GM12878 (cell line): ENCODE results near the gene IL34. TPM values are rescaled to one million over a fixed set of nuclear protein-coding genes. Genes with fewer than 3 reads are reported as not detected.

Experiments
- ATAC-seq: fragments of 200-7000 bp; cut with Tn5 transposase; 3 replicates; pipeline ENCODE4 v1.9.1; 2020; ENCODE audit warnings: mild to moderate bottlenecking, moderate library complexity
- BruUV-seq: library from RNA; stranded (reverse); fragments of 400-500 nt; replicated peaks from 2 replicates; lab custom pipeline; 2021; lab: Mats Ljungman, UMichigan
- CTCF ChIA-PET: fragments of 300-600 bp; sonication (Branson Sonifier 250); formaldehyde crosslinking; extraction: SDS; loops from one replicate; lab custom pipeline; 2021; ENCODE audit warnings: inconsistent platforms; lab: Yijun Ruan, JAX
- POLR2A ChIA-PET: fragments of 350-600 bp; formaldehyde crosslinking; extraction: SDS; loops from one replicate; lab custom pipeline; 2021; ENCODE audit warnings: inconsistent platforms; lab: Charles Lee
- RAD21 ChIA-PET: fragments of 300-600 bp; sonication (Branson Sonifier 250); formaldehyde crosslinking; loops from one replicate; lab custom pipeline; 2023; ENCODE audit warnings: antibody characterized with exemption; ENCODE audit not compliant: unreplicated experiment; lab: Charles Lee
- SMC1A ChIA-PET: fragments of 300-600 bp; sonication (Branson Sonifier 250); formaldehyde crosslinking; loops from one replicate; lab custom pipeline; 2023; ENCODE audit not compliant: unreplicated experiment, uncharacterized antibody; lab: Charles Lee
- DNase-seq: peaks from one replicate; pipeline ENCODE4 v3.0.0-alpha.2; 2011; ENCODE audit warnings: low read depth, low spot score
- FAIRE-seq: peaks from 3 replicates; lab custom pipeline; 2011; peaks lifted over from hg19 to GRCh38; lab: Jason Lieb, UNC
- H2AFZ ChIP-seq: 2 replicates; pipeline ENCODE4 v1.6.0; 2011; ENCODE audit warnings: low read depth, low read length, control low read depth; ENCODE audit not compliant: control insufficient read depth
- H3K27ac ChIP-seq: 2 replicates; pipeline ENCODE4 v1.5.1; 2011; ENCODE audit warnings: control low read depth; ENCODE audit not compliant: control insufficient read depth, insufficient read depth
- H3K27me3 ChIP-seq, 2 experiments: replicated peaks in 1 of 2; 2 replicates each; pipeline versions ENCODE4 v1.6.0 to v1.6.1; 2011; ENCODE audit warnings: low read length in 1 of 2; ENCODE audit not compliant: control insufficient read depth in 2 of 2, insufficient read depth in 2 of 2
- H3K36me3 ChIP-seq, 2 experiments: 2 replicates each; pipeline ENCODE4 v1.5.1; 2011; ENCODE audit warnings: low read length in 1 of 2; ENCODE audit not compliant: control insufficient read depth in 2 of 2, insufficient read depth in 2 of 2
- H3K4me1 ChIP-seq: 2 replicates; pipeline ENCODE4 v1.6.1; 2011; ENCODE audit warnings: mild to moderate bottlenecking, low read length, moderate library complexity, mixed read lengths; ENCODE audit not compliant: control insufficient read depth, insufficient read depth
- H3K4me2 ChIP-seq: 2 replicates; pipeline ENCODE4 v1.6.0; 2011; ENCODE audit warnings: control low read depth; ENCODE audit not compliant: control insufficient read depth, insufficient read depth
- H3K4me3 ChIP-seq: fragments of 200-600 bp; sonication (generic); 2 replicates; pipeline ENCODE4 v1.5.1; 2016
- H3K79me2 ChIP-seq: 2 replicates; pipeline ENCODE4 v1.6.0; 2011; ENCODE audit warnings: low read length; ENCODE audit not compliant: control insufficient read depth, insufficient read depth
- H3K9ac ChIP-seq: 2 replicates; pipeline ENCODE4 v1.8.0; 2011; ENCODE audit warnings: low read length, control low read depth, mixed read lengths; ENCODE audit not compliant: control insufficient read depth, insufficient read depth
- H3K9me3 ChIP-seq: replicated peaks from 3 replicates; pipeline ENCODE4 v1.5.1; 2011; ENCODE audit warnings: mild to moderate bottlenecking, low read length; ENCODE audit not compliant: control insufficient read depth, insufficient read depth
- H4K20me1 ChIP-seq: 2 replicates; pipeline ENCODE4 v1.6.0; 2011; ENCODE audit not compliant: control insufficient read depth, insufficient read depth
- BCLAF1 ChIP-seq: fragments of 450-650 bp; IDR thresholded peaks from 2 replicates; pipeline ENCODE4 v1.6.1; 2017; ENCODE audit warnings: antibody characterized with exemption, mild to moderate bottlenecking, moderate library complexity
- BMI1 ChIP-seq: fragments of 450-650 bp; IDR thresholded peaks from 2 replicates; pipeline ENCODE4 v1.6.1; 2016; ENCODE audit warnings: mild to moderate bottlenecking, moderate library complexity, borderline replicate concordance
- CREB1 ChIP-seq: IDR thresholded peaks from 2 replicates; pipeline ENCODE4 v1.6.1; 2012; ENCODE audit warnings: low read depth, mild to moderate bottlenecking, inconsistent platforms
- ELK1 ChIP-seq: IDR thresholded peaks from 2 replicates; pipeline ENCODE4 v1.6.1; 2012; ENCODE audit warnings: low read depth, low read length, improper control_type of control experiment
- ESRRA ChIP-seq: IDR thresholded peaks from 2 replicates; pipeline ENCODE4 v1.6.1; 2012; ENCODE audit warnings: mild to moderate bottlenecking, low read length, improper control_type of control experiment
- FOXK2 ChIP-seq: fragments of 450-650 bp; IDR thresholded peaks from 2 replicates; pipeline ENCODE4 v1.6.1; 2017; ENCODE audit warnings: mild to moderate bottlenecking, moderate library complexity
- KDM1A ChIP-seq: fragments of 200-600 bp; sonication (generic); IDR thresholded peaks from 2 replicates; pipeline ENCODE4 v1.6.1; 2016; ENCODE audit warnings: borderline replicate concordance
- MLLT1 ChIP-seq: fragments of 450-650 bp; IDR thresholded peaks from 2 replicates; pipeline ENCODE4 v1.6.1; 2016; ENCODE audit warnings: mild to moderate bottlenecking
- NFXL1 ChIP-seq: fragments of 450-650 bp; IDR thresholded peaks from 2 replicates; pipeline ENCODE4 v1.6.1; 2017; ENCODE audit warnings: antibody characterized with exemption, mild to moderate bottlenecking, borderline replicate concordance
- SIN3A ChIP-seq: IDR thresholded peaks from 2 replicates; pipeline ENCODE4 v1.6.1; 2012; ENCODE audit warnings: low read depth, low read length, improper control_type of control experiment
- SMAD1 ChIP-seq: fragments of 450-650 bp; IDR thresholded peaks from 2 replicates; pipeline ENCODE4 v1.6.1; 2018; ENCODE audit warnings: mild to moderate bottlenecking, low read depth; ENCODE audit not compliant: partially characterized antibody
- SREBF2 ChIP-seq: IDR thresholded peaks from 2 replicates; pipeline ENCODE4 v1.6.1; 2012; ENCODE audit warnings: mild to moderate bottlenecking, low read length
- SRF ChIP-seq, 2 experiments: IDR thresholded peaks; 2 replicates each; pipeline ENCODE4 v1.6.1; 2011; ENCODE audit warnings: low read depth in 2 of 2, low read length in 2 of 2, mild to moderate bottlenecking in 1 of 2, moderate library complexity in 1 of 2
- SUZ12 ChIP-seq: fragments of 200-600 bp; sonication (generic); IDR thresholded peaks from one replicate; pipeline ENCODE4 v1.6.1; 2018; ENCODE audit warnings: antibody characterized with exemption, mild to moderate bottlenecking; ENCODE audit not compliant: unreplicated experiment
- WGBS: methylation state at CpG from one replicate; pipeline ENCODE4 v1.1.6; 2016; ENCODE audit warnings: low lambda C conversion rate; ENCODE audit not compliant: insufficient replicate concordance, insufficient coverage; ENCODE audit errors: missing lambda C conversion rate; 5-methylcytosine and 5-hydroxymethylcytosine counted together
- in situ Hi-C: fragments of 300-500 bp; cut with MboI; formaldehyde crosslinking; loops from 9 replicates; pipeline ENCODE4 v1.14.3; 2018; ENCODE audit warnings: mixed read lengths
- intact Hi-C: fragments of 100-400 bp; cut with micrococcal nuclease; formaldehyde crosslinking; loops from one replicate; pipeline ENCODE4 v1.14.2; 2022; ENCODE audit not compliant: unreplicated experiment
- polyA plus RNA-seq, 11 experiments: library from polyadenylated mRNA; depleted of rRNA in 4 of 11; unstranded in 6 of 11; stranded (reverse) in 5 of 11; fragments of >200 nt; fragmentation: Nextera tagmentation in 4 of 11; fragmentation: Illumina TruSeq in 1 of 11; extraction: Ambion mirVana in 4 of 11; extraction: Trizol in 1 of 11; gene quantifications; 1 replicate in 1 of 11; 2 replicates in 10 of 11; pipeline versions ENCODE4 v1.2.1 to v1.2.3, GENCODE V29; 2011 to 2016; ENCODE audit warnings: inconsistent platforms in 2 of 11, missing spikeins in 2 of 11, low read depth in 1 of 11
- total RNA-seq, 4 experiments: library from RNA; depleted of rRNA in 3 of 4; stranded (reverse); fragments of >200 nt in 3 of 4; fragmentation: Illumina TruSeq in 1 of 4; extraction: Trizol in 1 of 4; gene quantifications; 2 replicates each; pipeline versions ENCODE4 v1.2.1 to v1.2.3, GENCODE V29; 2013 to 2021

The IL34 gene
- total and polyA plus RNA-seq, 10 of the 15 experiments (the other 5 are each of a cell fraction or from before 2014, with no cell fraction given), result 0.27 to 0.40 TPM; not detected in 8

- H3K4me3 ChIP-seq, result no peak overlapping the region
- H4K20me1 ChIP-seq, result no peaks in the 10 kb centered on the region
- no peak overlapping the region for H3K9ac ChIP-seq
- in situ Hi-C loops, result no loop called here
- no peak overlapping the region for H2AFZ ChIP-seq
- DNase-seq, result no peak
- H3K36me3 ChIP-seq, result no peaks in the 10 kb centered on the region
- no peak overlapping the region for H3K27ac ChIP-seq
- ChIA-PET SMC1A (no interaction called here), POLR2A (no interaction called here)
- H3K4me1 ChIP-seq, result no peaks in the 10 kb centered on the region
- no peak for TF ChIP-seq SMAD1
- no peak for TF ChIP-seq ELK1
- TF ChIP-seq ESRRA, result no peak
- TF ChIP-seq SREBF2, result no peak
- no peak for TF ChIP-seq BMI1
- TF ChIP-seq SIN3A, result no peak
- no peak for TF ChIP-seq FOXK2
- TF ChIP-seq SRF (IDR thresholded peaks at IDR 0.05; ENCODE audit: low read depth in 2 of 2, low read length in 2 of 2), result no peak
- TF ChIP-seq BCLAF1, result no peak
- no peak for TF ChIP-seq NFXL1
- no peak for TF ChIP-seq SUZ12
- no peak for TF ChIP-seq MLLT1
- no peak for TF ChIP-seq CREB1
- no peak for TF ChIP-seq KDM1A
- TF ChIP-seq, all 136 proteins: peak for 0
- intact Hi-C loops, result no loop called here
- Histone ChIP-seq H3K79me2 (no peaks in the 10 kb centered on the region), H3K27me3 (no peaks in the 10 kb centered on the region), H3K9me3 (no peaks in the 10 kb centered on the region), H3K4me2 (no peak overlapping the region)
- ChIA-PET CTCF (interaction anchor here (0.8 kb wide), 1 partner anchor 280 kb away, joined by 3 read pairs; no protein-coding TSS in a partner anchor), RAD21 (interaction anchor here (0.6 kb wide), 1 partner anchor 1208 kb away, joined by 3 read pairs; no protein-coding TSS in a partner anchor)
- no TSS peak for BruUV-seq
- WGBS, result 27% methylated on average over 6 of the region's 6 CpGs
- ATAC-seq, result no peak
- FAIRE-seq, result no peak
Measured at GRCh38 chr16:70648606-70649005, 2.2 kb downstream of the IL34 start.
